ENCODE data around the gene NME2.

The NME2 gene

DNA sequence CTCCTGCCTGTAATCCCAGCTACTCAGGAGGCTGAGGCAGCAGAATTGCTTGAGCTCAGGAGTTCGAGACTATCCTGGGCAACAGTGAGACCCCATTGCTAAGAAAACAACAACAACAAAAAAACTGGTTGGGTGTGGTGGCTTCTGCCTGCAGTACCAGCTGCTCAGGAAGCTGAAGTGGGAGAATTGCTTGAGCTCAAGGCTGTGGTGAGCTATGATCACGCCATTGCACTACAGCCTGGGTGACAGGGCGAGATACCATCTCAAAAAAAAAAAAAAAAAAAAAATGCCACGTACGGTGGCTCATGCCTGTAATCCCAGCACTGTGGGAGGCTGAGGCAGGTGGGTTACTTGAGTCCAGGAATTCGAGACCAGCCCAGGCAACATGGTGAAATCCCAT is 34.1 kb downstream of the NME2 start:
- no peak overlapping the region for H3K4me3 ChIP-seq (ENCODE audit: low read depth, low read length)
- no peak for DNase-seq (ENCODE audit: low read depth, low spot score)
- CTCF ChIA-PET: no interaction called here
- TF ChIP-seq, protein P1, sequence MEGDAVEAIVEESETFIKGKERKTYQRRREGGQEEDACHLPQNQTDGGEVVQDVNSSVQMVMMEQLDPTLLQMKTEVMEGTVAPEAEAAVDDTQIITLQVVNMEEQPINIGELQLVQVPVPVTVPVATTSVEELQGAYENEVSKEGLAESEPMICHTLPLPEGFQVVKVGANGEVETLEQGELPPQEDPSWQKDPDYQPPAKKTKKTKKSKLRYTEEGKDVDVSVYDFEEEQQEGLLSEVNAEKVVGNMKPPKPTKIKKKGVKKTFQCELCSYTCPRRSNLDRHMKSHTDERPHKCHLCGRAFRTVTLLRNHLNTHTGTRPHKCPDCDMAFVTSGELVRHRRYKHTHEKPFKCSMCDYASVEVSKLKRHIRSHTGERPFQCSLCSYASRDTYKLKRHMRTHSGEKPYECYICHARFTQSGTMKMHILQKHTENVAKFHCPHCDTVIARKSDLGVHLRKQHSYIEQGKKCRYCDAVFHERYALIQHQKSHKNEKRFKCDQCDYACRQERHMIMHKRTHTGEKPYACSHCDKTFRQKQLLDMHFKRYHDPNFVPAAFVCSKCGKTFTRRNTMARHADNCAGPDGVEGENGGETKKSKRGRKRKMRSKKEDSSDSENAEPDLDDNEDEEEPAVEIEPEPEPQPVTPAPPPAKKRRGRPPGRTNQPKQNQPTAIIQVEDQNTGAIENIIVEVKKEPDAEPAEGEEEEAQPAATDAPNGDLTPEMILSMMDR (IDR thresholded peaks at IDR 0.05; ENCODE audit: insufficient read depth, low read length, missing control alignments): no peak
- POLR2A ChIA-PET: no interaction called here

DNA sequence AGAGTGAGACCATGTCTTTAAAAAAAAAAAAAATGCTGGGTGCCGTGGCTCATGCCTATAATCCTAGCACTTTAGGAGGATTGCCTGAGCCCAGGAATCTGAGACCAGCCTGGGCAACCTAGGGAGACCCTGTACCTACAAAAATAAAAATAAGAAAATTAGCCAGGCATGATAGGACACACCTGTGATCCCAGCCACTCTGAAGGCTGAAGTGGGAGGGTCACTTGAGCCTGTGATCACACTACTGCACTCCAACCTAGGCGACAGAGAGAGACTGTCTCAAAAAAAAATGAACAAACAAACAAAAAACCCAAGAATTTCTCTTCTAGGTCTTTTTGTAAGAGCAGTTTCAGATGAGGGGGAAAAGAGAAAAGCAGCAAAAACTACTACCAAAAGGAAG is 34.6 kb downstream of the NME2 start:
- DNase-seq (ENCODE audit: low read depth, low spot score): no peak
- ChIA-PET CTCF (no interaction called here), POLR2A (no interaction called here)
- TF ChIP-seq, protein P1 (IDR thresholded peaks at IDR 0.05; ENCODE audit: insufficient read depth, low read length, missing control alignments): no peak
- H3K4me3 ChIP-seq (ENCODE audit: low read depth, low read length): no peak overlapping the region

DNA sequence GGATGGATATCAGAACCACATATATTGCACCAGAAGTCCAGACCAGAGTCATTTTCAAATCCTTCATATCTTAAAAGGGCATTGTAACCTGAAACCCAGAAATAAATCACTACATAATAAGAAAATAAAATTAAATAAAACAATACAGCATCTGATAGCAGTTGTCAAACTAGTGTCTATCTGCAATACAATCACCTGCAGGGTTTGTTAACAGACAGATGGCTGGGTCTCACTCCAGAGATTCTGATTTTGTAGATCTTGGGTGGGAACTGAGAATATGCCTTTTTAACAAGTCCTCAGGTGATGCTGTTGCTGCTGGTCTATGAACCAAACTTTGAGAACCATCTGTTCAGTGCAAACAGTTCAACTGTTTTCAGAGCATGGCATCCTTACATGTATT is 37.6 kb downstream of the NME2 start:
- POLR2A ChIA-PET: no interaction called here
- no peak overlapping the region for H3K4me3 ChIP-seq (ENCODE audit: low read depth, low read length)
- CTCF ChIA-PET: no interaction called here
- TF ChIP-seq, protein P1 (IDR thresholded peaks at IDR 0.05; ENCODE audit: insufficient read depth, low read length, missing control alignments): no peak
- no peak for DNase-seq (ENCODE audit: low read depth, low spot score)

DNA sequence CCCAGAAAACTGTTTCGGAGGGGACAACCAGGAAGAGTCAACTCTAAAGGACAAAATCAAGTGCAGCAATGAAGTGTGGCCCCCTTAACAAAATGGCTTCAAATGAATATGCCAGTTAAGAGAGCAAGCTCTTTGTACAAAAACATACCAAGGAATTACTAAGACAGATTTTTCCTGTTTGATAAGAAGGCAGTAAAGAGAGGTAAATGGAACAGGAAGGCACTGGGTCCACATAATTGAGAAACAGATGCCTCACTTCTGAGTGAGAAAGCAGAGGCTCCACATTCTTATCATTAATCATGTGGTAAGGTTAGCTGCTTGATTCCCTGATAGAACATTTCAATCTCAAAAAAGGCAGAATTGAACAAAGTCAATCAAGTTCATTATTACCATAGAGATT is 48.7 kb downstream of the NME2 start:
- no peak for DNase-seq (ENCODE audit: low read depth, low spot score)
- CTCF ChIA-PET: interaction anchor here (0.9 kb wide), 1 partner anchor 84 kb away, joined by 3 read pairs; no protein-coding TSS in a partner anchor
- POLR2A ChIA-PET: no interaction called here
- TF ChIP-seq, protein P1 (IDR thresholded peaks at IDR 0.05; ENCODE audit: insufficient read depth, low read length, missing control alignments): no peak
- no peak overlapping the region for H3K4me3 ChIP-seq (ENCODE audit: low read depth, low read length)

DNA sequence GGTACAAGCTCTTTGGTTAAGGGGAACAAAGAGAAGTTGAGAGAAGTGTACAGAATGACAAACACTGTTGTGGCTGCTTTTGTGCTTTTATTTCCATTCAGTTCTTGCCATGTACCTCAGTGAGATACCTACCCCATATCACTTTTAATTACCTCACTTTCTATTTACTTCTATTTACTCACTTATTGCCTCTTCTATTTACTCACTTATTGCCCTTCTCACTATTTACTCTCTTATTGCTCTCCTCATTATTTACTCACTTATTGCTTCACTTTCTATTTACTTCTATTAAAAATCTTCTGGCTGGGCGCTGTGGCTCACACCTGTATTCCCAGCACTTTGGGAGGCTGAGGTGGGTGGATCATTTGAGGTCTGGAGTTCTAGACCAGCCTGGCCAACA is 51.7 kb downstream of the NME2 start:
- TF ChIP-seq, protein P1 (IDR thresholded peaks at IDR 0.05; ENCODE audit: insufficient read depth, low read length, missing control alignments): no peak
- POLR2A ChIA-PET: no interaction called here
- no peak for DNase-seq (ENCODE audit: low read depth, low spot score)
- no peak overlapping the region for H3K4me3 ChIP-seq (ENCODE audit: low read depth, low read length)
- CTCF ChIA-PET: no interaction called here

DNA sequence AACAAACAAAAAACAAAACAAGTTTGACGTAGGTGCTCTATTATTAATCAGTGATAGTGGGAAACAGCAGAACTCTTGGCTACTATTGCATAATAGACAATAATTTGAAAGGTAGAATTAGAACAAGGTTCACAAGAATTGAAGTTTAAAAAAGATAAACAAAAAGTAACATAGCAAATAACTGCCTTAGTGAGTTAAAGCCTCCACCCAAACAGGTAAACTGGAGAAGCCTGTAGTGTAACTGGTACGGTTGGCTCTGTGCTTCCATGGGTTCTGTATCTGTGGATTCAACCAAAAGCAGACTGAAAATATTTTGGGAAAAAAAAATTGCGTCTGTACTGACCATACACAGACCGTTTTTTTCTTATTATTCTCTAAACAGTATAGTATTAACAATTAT is 55.1 kb downstream of the NME2 start:
- POLR2A ChIA-PET: no interaction called here
- TF ChIP-seq, protein P1 (IDR thresholded peaks at IDR 0.05; ENCODE audit: insufficient read depth, low read length, missing control alignments): no peak
- CTCF ChIA-PET: no interaction called here
- DNase-seq (ENCODE audit: low read depth, low spot score): no peak
- H3K4me3 ChIP-seq (ENCODE audit: low read depth, low read length): no peak overlapping the region
